C4-2B (cell line): ENCODE results near the gene HYOU1.

Experiments used
- H3K27ac ChIP-seq: fragments of 450-650 bp; 2 replicates; pipeline ENCODE4 v1.5.1; 2017
- CTCF ChIP-seq: fragments of 450-650 bp; conservative IDR thresholded peaks from 2 replicates; pipeline ENCODE4 v1.5.1; 2017; ENCODE audit warnings: mild to moderate bottlenecking
- ZFX ChIP-seq: fragments of 450-650 bp; IDR thresholded peaks from 2 replicates; pipeline ENCODE4 v1.6.1; 2017

HYOU1 gene

GRCh38 chr11:119019996-119020395 lies 37.0 kb downstream of the HYOU1 start:
- peak overlapping the region; percentile 4; the same call in 1 of the 2 replicates for H3K27ac ChIP-seq
- TF ChIP-seq CTCF (no peak), ZFX (no peak)

- TF ChIP-seq ZFX (peak; percentile 57; the same call in 1 of the 2 replicates), CTCF (no peak)
These were observed 38.7 kb downstream of the HYOU1 start, which contains the start of the genes RPS25 and TRAPPC4 for GRCh38 chr11:119018074-119018938. Gene RPS25 (minus strand): TSS chr11:119018343. CDS start chr11:119018284, 59 bp downstream. Gene TRAPPC4 (plus strand): TSS chr11:119018766. CDS start chr11:119018796, 30 bp downstream.

GRCh38 chr11:119017377-119017776 lies 39.6 kb downstream of the HYOU1 start:
- peak overlapping the region; percentile 96 for H3K27ac ChIP-seq

More at GRCh38 chr11:119018074-119018938, 38.7 kb downstream of the HYOU1 start, which contains the start of the genes RPS25 and TRAPPC4:
- peak within 1 kb of the TSS; percentile 96 for H3K27ac ChIP-seq

GRCh38 chr11:119016216-119017009 lies 40.6 kb downstream of the HYOU1 start:
- H3K27ac ChIP-seq = no peak overlapping the region
- no peak for TF ChIP-seq ZFX
- TF ChIP-seq CTCF = no peak

- no peak overlapping the region for H3K27ac ChIP-seq
- TF ChIP-seq CTCF (no peak; the same call in 1 of the 2 replicates), ZFX (no peak)
These were observed 41.9 kb downstream of the HYOU1 start for GRCh38 chr11:119015054-119015611.

- H3K27ac ChIP-seq = no peak overlapping the region
- TF ChIP-seq CTCF (no peak), ZFX (no peak)
These were observed 42.6 kb downstream of the HYOU1 start for GRCh38 chr11:119014209-119014924.

- TF ChIP-seq ZFX (no peak), CTCF (no peak)
- H3K27ac ChIP-seq = no peak overlapping the region
These were observed 44.3 kb downstream of the HYOU1 start for GRCh38 chr11:119012629-119013170.
